Measurements from ENCODE around the gene MTRF1L. TPM values are rescaled to one million over a fixed set of nuclear protein-coding genes. Genes with fewer than 3 reads are reported as not detected.
A peak's percentile ranks its signal among the peaks of the same experiment; 100 is the strongest.

Gene MTRF1L
- 10 to 100 TPM; 21.4 to 26.4 TPM for total RNA-seq

- peak within 1 kb of the TSS; percentile 67 to 73 for H3K4me3 ChIP-seq
- H3K9me3 ChIP-seq, result no peaks in the 10 kb centered on the region
- peak; percentile 96 for DNase-seq (ENCODE audit: low spot score)
- peak within 1 kb of the TSS; percentile 90 to 91 for H3K27ac ChIP-seq
- peaks cover 0 to 36% of the 10 kb centered on the region in 2 donors for H3K4me1 ChIP-seq
- TF ChIP-seq CTCF (IDR thresholded peaks at IDR 0.05), result no peak
- H3K27me3 ChIP-seq, result no peaks in the 10 kb centered on the region
- H3K36me3 ChIP-seq, result peaks cover 6% of the 10 kb centered on the region
Measured at GRCh38 chr6:153002613-153003365, at the start of gene MTRF1L. MTRF1L (minus strand) TSS chr6:153002709; CDS start chr6:153002685, 24 bp downstream.

DNA sequence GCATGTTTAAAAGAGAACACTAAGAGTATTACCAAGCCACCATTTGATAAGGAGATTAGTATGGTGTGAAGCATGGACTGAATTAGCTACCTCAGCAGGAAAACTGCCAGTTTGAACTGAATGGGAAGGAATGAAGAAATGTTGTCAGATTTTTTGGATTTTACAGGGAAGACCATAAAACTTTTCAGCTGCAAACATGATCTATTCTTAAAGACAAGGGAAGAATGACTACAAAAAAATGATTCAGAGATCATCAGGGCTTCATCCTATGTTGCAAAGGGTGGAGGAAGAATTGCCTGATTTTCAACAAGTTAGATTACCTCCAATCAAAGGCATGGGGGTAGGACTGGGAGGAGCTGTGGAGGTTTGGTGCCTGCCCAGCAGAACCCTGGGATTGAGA lies 49.3 kb upstream of the MTRF1L start:
- no peak overlapping the region for H3K27ac ChIP-seq
- H3K36me3 ChIP-seq, result no peaks in the 10 kb centered on the region
- no peak for TF ChIP-seq CTCF (IDR thresholded peaks at IDR 0.05)
- H3K4me3 ChIP-seq, result no peak overlapping the region
- no peak for DNase-seq (ENCODE audit: low spot score)
- no peaks in the 10 kb centered on the region for H3K9me3 ChIP-seq
- no peaks in the 10 kb centered on the region for H3K4me1 ChIP-seq
- H3K27me3 ChIP-seq, result no peaks in the 10 kb centered on the region

- no peak overlapping the region for H3K4me3 ChIP-seq
- no peak for TF ChIP-seq CTCF (IDR thresholded peaks at IDR 0.05)
- DNase-seq (ENCODE audit: low spot score), result no peak
- no peaks in the 10 kb centered on the region for H3K36me3 ChIP-seq
- no peaks in the 10 kb centered on the region for H3K27me3 ChIP-seq
- H3K9me3 ChIP-seq, result no peaks in the 10 kb centered on the region
- H3K27ac ChIP-seq, result no peak overlapping the region
- H3K4me1 ChIP-seq, result no peaks in the 10 kb centered on the region
Measured at GRCh38 chr6:153048631-153049030, 46.1 kb upstream of the MTRF1L start.

GRCh38 chr6:153047386-153047785 lies 44.9 kb upstream of the MTRF1L start:
- TF ChIP-seq CTCF (IDR thresholded peaks at IDR 0.05), result no peak
- H3K9me3 ChIP-seq, result no peaks in the 10 kb centered on the region
- no peak overlapping the region for H3K4me3 ChIP-seq
- no peaks in the 10 kb centered on the region for H3K27me3 ChIP-seq
- no peak for DNase-seq (ENCODE audit: low spot score)
- H3K36me3 ChIP-seq, result no peaks in the 10 kb centered on the region
- H3K4me1 ChIP-seq, result no peaks in the 10 kb centered on the region
- H3K27ac ChIP-seq, result no peak overlapping the region

- no peaks in the 10 kb centered on the region for H3K9me3 ChIP-seq
- DNase-seq (ENCODE audit: low spot score), result no peak
- no peak for TF ChIP-seq CTCF (IDR thresholded peaks at IDR 0.05)
Measured at GRCh38 chr6:153045271-153045670, 42.8 kb upstream of the MTRF1L start.

DNA sequence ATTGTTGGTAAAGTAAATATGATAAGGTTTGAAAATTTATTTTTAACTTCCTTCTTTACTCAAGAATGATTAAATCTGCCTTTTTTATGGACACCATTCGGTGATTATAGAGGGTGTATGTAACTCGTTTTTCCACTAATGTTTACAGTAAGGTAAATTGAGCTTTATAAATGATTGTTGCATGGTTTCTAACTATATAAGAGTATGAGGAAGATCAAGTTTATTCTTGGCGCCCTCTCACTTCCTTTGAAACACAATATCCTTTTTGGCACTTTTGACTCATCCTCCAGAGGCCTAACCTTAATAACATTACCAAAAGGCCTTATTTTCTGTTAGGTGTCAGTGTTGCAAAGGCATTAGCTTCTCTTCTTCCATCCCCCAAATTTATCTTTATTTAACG lies 41.8 kb upstream of the MTRF1L start:
- no peak overlapping the region for H3K4me3 ChIP-seq
- H3K4me1 ChIP-seq, result no peaks in the 10 kb centered on the region
- TF ChIP-seq CTCF (IDR thresholded peaks at IDR 0.05), result no peak
- no peak for DNase-seq (ENCODE audit: low spot score)
- no peaks in the 10 kb centered on the region for H3K9me3 ChIP-seq
- no peaks in the 10 kb centered on the region for H3K27me3 ChIP-seq
- H3K27ac ChIP-seq, result no peak overlapping the region
- no peaks in the 10 kb centered on the region for H3K36me3 ChIP-seq

More at GRCh38 chr6:153045271-153045670, 42.8 kb upstream of the MTRF1L start:
- H3K36me3 ChIP-seq, result no peaks in the 10 kb centered on the region
- H3K27ac ChIP-seq, result no peak overlapping the region
- H3K27me3 ChIP-seq, result no peaks in the 10 kb centered on the region
- no peak overlapping the region for H3K4me3 ChIP-seq
- H3K4me1 ChIP-seq, result no peaks in the 10 kb centered on the region

All from right atrium auricular region (tissue), 2 donors.